CD4-positive, alpha-beta T cell treated with Interleukin-1 beta for 1 hour (primary cell): ENCODE data around the gene ZNF273.
"Not testable (repeated sequence)": the region's sequence is repeated elsewhere in the genome, so short reads cannot be mapped to it uniquely, and the experiment has no call there.

Experiments used
- DNase-seq, 2 donors: peaks; one replicate each; pipeline ENCODE4 v3.0.0-alpha.2; 2020 to 2022

Gene ZNF273

GRCh38 chr7:64877714-64878610, 25.1 kb upstream of the ZNF273 start:
- DNase-seq, result peak in 1 of 2 donors; percentile 14

DNA sequence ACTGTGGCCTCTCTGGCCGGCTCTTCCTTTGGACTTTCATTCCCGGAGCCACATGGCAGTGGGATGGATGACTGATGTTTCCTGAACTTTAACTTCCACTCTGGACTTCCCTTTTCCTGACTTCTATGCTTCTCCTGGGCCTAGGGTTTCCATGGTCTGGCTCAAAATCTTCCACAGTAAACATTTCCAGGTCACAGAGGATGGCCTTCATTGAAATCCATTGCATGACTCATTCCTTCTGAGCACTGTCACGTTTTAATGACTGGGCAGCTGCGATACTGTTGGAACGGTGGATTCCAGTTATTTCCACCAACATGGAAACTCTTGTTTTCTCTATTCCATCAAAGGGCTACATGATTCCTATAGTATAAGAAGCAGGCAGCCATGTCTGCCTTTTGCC, 24.4 kb upstream of the ZNF273 start:
- no peak for DNase-seq

DNA sequence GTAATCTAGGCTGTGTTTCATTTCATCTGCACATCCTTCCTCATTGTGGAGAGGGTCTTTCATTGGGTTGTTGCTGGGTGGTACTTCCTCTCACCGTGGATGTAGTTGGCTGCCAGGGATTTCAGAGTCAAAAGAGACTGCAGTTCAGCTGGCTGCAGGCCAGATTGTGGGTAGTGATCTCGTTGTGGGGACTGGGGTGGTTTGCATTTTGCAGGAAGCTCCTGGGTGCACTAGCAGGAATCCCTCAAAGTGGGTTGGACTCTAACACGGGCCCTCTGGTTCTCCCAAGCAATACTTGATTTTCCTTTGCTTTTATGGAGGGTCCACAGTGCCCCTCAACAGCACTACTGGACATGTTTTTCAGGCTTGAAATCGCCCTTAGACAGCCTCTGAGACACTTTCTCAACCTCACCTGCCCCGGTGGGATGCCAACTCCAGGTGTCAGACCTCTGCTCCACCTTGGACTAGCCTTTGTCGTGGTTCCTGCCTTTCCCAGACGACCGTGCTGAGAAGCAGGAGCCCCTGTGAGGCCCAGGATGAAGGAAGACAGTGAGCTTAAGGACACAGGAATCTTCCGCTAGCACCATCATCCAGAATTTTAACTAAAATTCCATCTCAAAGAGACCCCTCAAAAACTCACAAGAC, 23.9 kb upstream of the ZNF273 start:
- DNase-seq, result no peak

- DNase-seq, result no peak
Measured at GRCh38 chr7:64879800-64880199, 23.3 kb upstream of the ZNF273 start.

DNA sequence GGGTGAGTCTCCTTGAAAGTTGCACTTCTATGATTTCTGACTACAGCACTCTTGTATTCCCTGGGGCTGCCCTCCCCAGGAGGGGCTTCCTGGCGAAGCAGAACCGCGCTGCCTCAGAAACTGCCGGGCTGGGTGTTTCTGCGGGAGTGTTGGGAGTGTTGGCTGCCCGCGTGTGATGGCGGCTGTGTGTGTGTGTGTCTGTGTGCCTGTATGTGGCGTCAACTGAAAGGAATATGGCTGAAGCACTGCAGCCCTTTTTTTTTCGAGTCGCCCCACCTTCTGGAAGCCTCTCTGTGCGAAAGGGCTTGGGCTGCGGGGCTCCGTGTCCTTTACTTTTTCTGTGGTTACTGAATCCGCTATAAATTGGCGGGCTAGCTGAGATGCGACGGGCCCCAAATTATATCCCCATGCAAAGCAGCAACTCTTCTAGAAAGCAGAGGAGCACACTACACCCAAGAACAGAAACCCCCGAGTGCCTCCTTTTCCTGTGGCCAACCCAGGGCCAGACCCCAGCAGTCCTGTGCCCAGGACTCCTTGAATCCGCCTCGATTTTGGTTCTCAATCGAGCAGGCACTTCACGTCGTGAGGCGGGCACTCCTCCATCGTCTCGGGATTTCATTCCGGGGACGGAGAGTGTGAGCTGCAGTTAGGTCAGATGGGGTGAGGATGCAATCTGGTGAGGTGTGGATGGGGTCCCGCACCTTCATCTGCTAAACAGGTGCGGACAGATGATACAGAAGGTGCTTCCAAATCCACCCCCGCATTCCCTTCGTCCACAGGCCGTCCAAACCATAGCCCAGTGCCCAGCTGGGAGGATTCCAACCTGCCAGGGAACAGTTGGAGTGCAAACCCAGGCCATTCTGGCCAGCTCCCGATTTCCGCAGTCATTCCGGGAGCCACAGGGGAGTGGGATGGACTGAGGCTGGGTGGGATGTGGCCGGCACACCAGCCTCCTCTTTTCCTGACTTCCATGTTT, 22.5 kb upstream of the ZNF273 start:
- DNase-seq, result no peak

GRCh38 chr7:64881461-64882287, 21.4 kb upstream of the ZNF273 start:
- DNase-seq, result no peak

- DNase-seq, result peak in 1 of 2 donors; percentile 26
Measured at GRCh38 chr7:64882341-64883112, 20.5 kb upstream of the ZNF273 start.

DNA sequence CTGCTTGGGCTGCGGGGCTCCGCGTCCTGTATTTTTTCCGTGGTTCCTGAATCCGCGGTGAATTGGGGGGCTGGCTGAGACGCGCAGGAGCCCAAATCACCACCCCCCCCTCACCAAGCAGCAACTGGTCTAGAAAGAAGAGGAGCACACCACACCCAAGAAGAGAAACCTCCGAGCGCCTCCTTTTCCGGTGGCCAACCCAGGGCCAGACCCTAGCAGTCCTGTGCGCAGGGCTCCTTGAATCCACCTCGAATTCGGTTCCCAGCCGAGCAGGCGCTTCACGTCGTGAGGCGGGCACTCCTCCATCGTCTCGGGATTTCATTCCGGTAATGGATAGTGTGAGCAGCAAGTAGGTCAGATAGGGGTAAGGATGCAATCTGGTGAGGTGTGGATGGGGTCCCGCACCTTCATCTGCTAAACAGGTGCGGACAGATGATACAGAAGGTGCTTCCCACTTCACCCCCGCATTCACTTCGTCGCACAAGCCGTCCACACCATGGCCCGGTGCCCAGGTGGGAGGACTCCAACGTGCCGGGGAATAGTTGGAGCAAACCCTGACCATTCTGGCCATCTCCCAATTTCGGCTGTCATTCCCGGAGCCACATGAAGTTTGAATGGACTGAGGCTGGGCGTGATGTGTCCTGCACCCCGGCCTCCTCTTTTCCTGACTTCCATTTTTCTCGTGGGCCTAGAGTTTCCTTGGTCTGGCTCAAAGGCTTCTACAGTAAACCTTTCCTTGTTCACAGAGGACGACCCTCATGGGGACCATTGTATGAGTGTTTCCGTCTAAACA, 19.8 kb upstream of the ZNF273 start:
- DNase-seq, result no peak

- no peak for DNase-seq
Measured at GRCh38 chr7:64884085-64884912, 18.8 kb upstream of the ZNF273 start.

DNA sequence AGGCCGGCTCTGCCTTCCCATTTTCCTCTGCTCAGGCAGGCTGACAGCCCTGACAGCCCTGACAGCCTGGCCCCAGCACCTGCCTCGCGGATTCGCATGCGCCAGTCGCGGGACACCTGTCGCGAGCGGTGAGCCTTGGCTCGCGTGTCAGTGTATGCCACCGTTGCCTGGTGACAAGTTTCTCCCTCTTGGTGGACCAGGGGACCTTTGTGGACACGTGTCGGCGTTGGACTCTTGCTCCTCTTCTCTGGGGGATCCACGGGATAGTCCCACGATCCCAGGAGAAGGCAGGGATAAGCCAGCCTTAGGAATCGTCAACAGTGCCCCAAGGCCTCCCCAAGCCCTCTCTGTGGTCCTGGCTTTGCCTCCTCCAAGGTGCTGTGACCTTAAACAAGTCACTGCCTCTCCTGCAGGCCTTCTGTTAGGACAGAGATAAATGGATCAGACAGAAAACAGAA, 18.1 kb upstream of the ZNF273 start:
- DNase-seq, result no peak

DNA sequence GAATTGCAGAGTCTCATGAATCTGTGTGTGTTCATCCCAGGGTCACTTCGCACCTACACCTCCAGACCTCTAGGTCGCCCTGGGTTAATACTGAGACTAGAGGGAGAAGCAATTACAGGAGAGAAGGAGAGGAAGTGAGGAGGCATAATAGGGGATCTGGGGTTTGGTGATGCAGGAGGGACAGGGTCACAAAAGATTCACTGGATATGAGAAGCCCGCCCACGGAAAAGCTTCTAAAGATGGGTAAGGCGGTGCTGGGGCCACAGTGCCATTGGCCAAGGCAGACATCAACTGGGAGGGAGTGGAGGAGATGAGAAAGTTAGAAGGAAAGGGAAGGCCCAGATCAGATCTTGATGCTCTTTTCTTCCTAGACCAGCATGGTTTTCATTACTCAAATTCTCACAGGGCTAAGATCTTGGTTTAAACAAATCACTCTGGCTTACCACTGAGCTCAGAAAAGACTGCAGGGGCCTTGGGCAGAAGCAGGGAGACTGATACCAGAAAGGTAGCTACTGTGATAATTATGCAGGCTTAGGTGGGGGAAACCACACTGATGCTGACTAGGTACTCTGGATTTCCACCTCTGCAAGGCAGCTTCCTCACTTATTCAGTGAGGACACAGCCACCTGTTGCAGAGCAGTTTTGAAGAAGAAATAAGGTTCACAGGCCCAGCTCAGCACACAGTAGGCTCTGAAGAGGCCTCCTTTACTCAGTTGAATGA, 17.4 kb upstream of the ZNF273 start:
- DNase-seq, result no peak

GRCh38 chr7:64886956-64887545, 16.0 kb upstream of the ZNF273 start:
- DNase-seq, result no peak

- DNase-seq, result peak; percentile 37 to 54
Measured at GRCh38 chr7:64887756-64888508, 15.1 kb upstream of the ZNF273 start.

- no peak for DNase-seq
Measured at GRCh38 chr7:64888561-64888900, 14.5 kb upstream of the ZNF273 start.

- DNase-seq, result peak in 1 of 2 donors; percentile 11
Measured at GRCh38 chr7:64888901-64889685, 14.0 kb upstream of the ZNF273 start.

DNA sequence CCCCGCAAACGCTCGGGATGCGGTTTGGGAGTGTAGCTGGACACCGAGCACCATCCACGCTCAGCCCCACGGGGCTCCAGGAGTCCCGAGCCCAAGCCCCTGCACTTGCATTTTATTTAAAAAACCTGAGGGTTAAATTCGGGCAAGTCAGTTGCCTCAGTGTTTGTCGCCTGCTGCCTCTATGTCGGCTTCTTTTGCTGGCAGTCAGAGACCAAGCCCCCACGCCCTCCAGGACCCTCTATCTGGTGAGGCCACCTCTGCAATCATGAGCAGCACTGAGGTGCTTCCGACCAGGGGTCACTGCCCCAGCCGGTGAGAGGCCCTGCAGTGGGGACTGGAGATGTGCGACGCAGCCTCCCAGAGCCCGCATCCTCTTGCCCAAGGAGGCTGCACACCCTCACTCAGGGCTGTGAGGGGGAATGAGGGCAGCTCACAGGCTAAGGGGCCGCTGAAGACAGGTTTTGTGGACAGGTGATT, 13.3 kb upstream of the ZNF273 start:
- no peak for DNase-seq

DNA sequence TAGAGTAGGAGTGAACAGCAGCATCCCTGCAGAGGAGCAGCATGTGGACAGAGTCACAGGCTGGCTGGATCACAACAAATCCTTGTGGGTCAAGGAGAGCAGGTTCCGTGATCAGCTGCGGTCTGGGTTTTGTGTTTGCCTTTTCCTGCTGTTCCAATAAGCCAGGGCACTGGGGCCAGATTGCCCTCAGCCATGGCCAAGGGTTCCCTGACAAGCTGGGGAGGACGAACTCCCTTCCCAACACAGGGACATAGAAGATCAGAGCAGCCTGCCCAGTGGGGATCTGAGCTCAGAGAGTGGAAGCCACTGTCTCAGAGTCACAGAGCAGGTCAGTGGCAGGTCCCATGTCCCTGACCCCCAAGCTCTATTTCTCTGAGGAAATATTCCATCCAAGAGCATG, 12.8 kb upstream of the ZNF273 start:
- not testable (repeated sequence) for DNase-seq
